HPDE6-E6E7 (cell line): Measurements from ENCODE around the gene AKAP13.
"Not testable (repeated sequence)": the region's sequence is repeated elsewhere in the genome, so short reads cannot be mapped to it uniquely, and the experiment has no call there.

Source experiments
- DNase-seq: peaks from one replicate; pipeline ENCODE4 v3.0.0; 2011; ENCODE audit warnings: missing footprints; ENCODE audit errors: extremely low spot score

The AKAP13 gene

GRCh38 chr15:85786781-85787114 lies 406.3 kb downstream of the AKAP13 start:
- no peak for DNase-seq

- no peak for DNase-seq
Measured at GRCh38 chr15:85788771-85789495, 408.5 kb downstream of the AKAP13 start.

GRCh38 chr15:85789496-85789875 lies 409.1 kb downstream of the AKAP13 start:
- DNase-seq: no peak

DNA sequence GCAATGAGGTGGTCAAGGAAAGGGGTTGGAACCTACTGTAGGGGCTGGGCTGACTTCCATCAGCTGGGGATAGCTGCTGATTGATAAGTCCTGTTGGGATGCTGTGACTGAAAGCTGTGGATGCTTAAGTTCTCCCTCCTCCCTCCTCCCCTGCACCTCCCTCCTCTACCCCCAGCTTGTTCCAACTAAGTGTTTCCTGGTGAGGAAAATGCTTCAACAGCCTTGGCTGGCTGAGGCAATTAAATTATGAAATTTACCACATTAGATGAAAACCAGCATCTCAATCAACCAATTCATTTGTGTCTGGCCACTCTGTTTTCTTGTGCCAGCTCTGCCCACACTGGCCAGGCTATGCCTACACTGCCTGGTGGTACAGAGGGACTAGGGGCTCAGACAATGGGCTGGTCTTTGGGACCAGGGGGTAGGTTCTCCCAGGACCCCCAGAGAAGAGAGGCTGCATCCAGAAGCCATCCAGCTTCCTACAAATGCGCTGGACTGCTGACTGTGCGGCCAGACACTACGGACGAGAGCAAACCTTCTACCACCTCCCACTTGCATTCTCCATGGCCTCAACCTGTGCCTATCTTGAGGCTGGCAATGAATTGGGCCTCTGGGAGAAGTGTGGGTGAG lies 411.8 kb downstream of the AKAP13 start:
- no peak for DNase-seq

- DNase-seq: no peak
Measured at GRCh38 chr15:85792912-85793590, 412.6 kb downstream of the AKAP13 start.

DNA sequence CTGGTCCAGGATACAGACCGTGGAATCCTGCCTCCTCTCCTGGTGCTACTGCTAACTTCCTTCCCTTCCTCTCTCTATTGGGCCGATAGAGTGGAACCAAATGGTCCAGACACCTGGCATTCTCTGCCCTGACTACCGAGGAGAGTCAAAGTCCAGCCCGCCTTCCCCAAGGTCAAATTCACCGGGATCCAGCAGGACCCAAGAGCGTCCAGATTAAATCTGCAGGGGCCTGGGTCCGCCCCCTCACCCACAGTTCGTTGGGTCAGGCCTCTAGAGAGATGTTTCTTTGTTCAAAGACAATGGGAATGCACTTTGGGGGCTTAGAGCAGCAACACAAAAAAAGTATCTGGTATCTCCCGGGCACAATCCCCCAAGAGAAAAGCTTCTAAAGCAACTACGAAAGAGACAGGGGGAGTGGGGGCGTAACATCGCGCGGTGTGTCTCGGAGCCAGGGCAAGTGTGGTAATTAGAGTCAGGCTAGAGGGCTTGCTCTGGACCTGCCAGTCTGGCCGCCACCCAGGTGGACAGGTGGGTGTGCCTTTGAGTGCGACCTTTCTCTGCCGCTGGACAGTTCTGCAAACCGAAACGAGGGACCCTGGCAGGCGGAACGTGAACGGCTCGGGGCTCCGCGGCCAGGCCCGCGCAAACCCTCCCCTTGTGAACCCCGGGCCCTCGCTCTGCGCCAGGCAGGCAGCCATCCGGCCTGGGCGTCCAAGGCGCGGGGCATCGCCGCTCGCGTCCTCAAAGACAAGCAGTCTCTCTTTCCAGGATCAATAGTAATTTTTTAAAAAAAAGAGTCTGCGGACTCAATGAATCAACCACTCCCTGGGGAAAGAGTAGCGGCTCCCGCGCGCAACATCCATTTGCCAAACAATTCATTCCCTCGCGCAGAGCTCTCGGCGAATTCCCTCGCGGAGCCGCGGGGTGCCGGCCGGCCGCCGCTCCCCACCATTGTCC lies 413.5 kb downstream of the AKAP13 start:
- DNase-seq: no peak

DNA sequence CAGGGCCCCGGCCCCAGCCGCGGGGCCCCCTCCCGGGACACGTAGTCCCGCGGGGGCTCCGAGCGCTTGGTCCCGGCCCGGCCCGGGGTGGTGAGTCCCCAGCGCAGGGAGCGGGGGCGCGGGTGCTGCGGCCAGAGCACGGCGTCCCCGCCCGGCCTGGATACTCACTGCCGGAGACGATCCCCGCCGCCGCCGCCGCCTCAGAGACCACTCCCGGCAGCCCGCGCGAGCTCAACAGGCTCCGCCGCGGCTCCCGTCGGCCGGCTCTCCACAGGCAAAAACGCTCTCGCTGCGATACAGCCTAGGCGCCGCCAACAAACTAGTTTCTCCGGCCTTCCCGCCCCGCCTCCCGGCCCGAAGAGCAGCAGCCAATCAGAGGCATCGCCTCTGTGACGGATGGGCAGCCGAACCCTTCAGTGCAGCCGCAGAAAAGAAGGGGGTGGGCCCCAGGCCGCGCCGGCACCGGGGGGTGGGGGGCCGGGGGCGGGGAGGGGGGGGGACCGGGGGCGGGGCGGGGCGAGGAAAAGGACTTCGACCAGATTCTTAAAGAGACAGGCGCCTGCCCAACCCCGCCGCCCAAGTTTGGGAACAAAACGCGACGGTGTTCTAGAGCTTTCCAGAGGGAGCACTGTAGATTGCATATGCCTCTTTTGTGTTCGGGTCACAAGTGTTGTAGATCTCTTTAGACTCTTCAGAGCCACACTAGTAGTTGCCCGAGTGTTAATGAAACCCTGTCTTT lies 414.4 kb downstream of the AKAP13 start, which contains the start of gene KLHL25:
KLHL25 (minus strand) TSS at position 328 of the 739 bp plus-strand sequence. CDS start 25,115 bp downstream, outside the sequence.
- peak; percentile 97 for DNase-seq

GRCh38 chr15:85795337-85796305 lies 415.2 kb downstream of the AKAP13 start:
- DNase-seq: no peak

DNA sequence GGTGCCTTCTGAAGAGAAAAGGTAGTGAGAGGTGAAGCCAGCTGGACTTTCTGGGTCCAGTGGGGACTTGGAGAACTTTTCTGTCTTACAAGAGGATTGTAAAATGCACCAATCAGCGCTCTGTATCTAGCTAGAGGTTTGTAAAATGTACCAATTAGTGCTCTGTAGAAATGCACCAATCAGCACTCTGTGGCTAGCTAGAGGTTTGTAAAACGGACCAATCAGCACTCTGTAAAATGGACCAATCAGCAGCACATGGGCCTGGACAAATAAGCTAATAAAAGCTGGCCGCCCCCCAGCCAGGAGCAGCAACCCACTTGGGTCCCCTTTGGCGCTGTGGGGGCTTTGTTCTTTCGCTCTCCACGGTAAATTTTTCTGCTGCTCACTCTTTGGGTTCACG lies 416.0 kb downstream of the AKAP13 start:
- DNase-seq: not testable (repeated sequence)
